GM18520 (cell line): ENCODE results near the gene SIGLEC8.
"Not testable (repeated sequence)": the region's sequence is repeated elsewhere in the genome, so short reads cannot be mapped to it uniquely, and the experiment has no call there.

Source experiments
- ATAC-seq: cut with Tn5 transposase; IDR thresholded peaks from one replicate; pipeline ENCODE4 v1.9.1; 2021; ENCODE audit not compliant: unreplicated experiment

SIGLEC8 gene

GRCh38 chr19:51473009-51473707 is 14.9 kb upstream of the SIGLEC8 start:
- ATAC-seq = no peak

- no peak for ATAC-seq
These were observed 14.4 kb upstream of the SIGLEC8 start for GRCh38 chr19:51472607-51473006.

GRCh38 chr19:51471527-51471926 is 13.3 kb upstream of the SIGLEC8 start:
- ATAC-seq = no peak

- ATAC-seq = no peak
These were observed 12.7 kb upstream of the SIGLEC8 start for GRCh38 chr19:51470966-51471365.

- no peak for ATAC-seq
These were observed 11.4 kb upstream of the SIGLEC8 start for GRCh38 chr19:51469629-51470028.

- no peak for ATAC-seq
These were observed 10.9 kb upstream of the SIGLEC8 start for GRCh38 chr19:51469162-51469561.

GRCh38 chr19:51468545-51468920 is 10.3 kb upstream of the SIGLEC8 start:
- ATAC-seq = no peak

- ATAC-seq = no peak
These were observed 9.8 kb upstream of the SIGLEC8 start for GRCh38 chr19:51467864-51468544.

- no peak for ATAC-seq
These were observed 8.5 kb upstream of the SIGLEC8 start for GRCh38 chr19:51466723-51467122.

GRCh38 chr19:51463976-51464581 is 5.8 kb upstream of the SIGLEC8 start:
- not testable (repeated sequence) for ATAC-seq

- no peak for ATAC-seq
These were observed 4.4 kb upstream of the SIGLEC8 start for GRCh38 chr19:51462681-51463080.

- no peak for ATAC-seq
These were observed 4.0 kb upstream of the SIGLEC8 start for GRCh38 chr19:51462276-51462675.

- ATAC-seq = no peak
These were observed 3.5 kb upstream of the SIGLEC8 start for GRCh38 chr19:51461723-51462161.

- no peak for ATAC-seq
These were observed 2.1 kb upstream of the SIGLEC8 start for GRCh38 chr19:51460164-51460992.

- no peak for ATAC-seq
These were observed 748 bp upstream of the SIGLEC8 start for GRCh38 chr19:51458899-51459505.

GRCh38 chr19:51457351-51458013 is 772 bp downstream of the SIGLEC8 start:
- no peak for ATAC-seq

GRCh38 chr19:51456541-51457290 is 1.5 kb downstream of the SIGLEC8 start:
- no peak for ATAC-seq

- ATAC-seq = no peak
These were observed 7.4 kb downstream of the SIGLEC8 start for GRCh38 chr19:51450730-51451307.

- no peak for ATAC-seq
These were observed 9.7 kb downstream of the SIGLEC8 start for GRCh38 chr19:51448411-51449016.
